Measurements from ENCODE around the gene CHST11. TPM values are rescaled to one million over a fixed set of nuclear protein-coding genes. Genes with fewer than 3 reads are reported as not detected.

The CHST11 gene
- total and polyA plus RNA-seq, 4 donors: 0.57 to 11.1 (median 3.7) TPM

- WGBS: 84% methylated on average over 8 of the region's 8 CpGs
- Histone ChIP-seq H3K4me3 (ENCODE audit: low read depth in 1 of 3, low read length in 3 of 3) (no peak overlapping the region), H3K27ac (ENCODE audit: low read depth in 1 of 2, low read length in 2 of 2) (no peak overlapping the region), H3K9ac (ENCODE audit: low read depth in 1 of 2, low read length in 2 of 2) (no peak overlapping the region), H3K27me3 (ENCODE audit: control insufficient read depth in 4 of 4, insufficient read depth in 4 of 4, low read length in 3 of 4) (no peaks in the 10 kb centered on the region), H3K36me3 (ENCODE audit: control insufficient read depth in 4 of 4, insufficient read depth in 3 of 4, low read depth in 1 of 4, low read length in 3 of 4) (no peaks in the 10 kb centered on the region), H3K9me3 (ENCODE audit: control insufficient read depth in 4 of 4, low read length in 3 of 4) (no peaks in the 10 kb centered on the region), H3K4me1 (ENCODE audit: control insufficient read depth in 4 of 4, insufficient read depth in 4 of 4, low read length in 3 of 4) (peaks cover 0 to 15% (median 6%) of the 10 kb centered on the region in 4 donors)
- DNase-seq (ENCODE audit: low spot score): no peak
- TF ChIP-seq JUND (IDR thresholded peaks at IDR 0.05): no peak
- TF ChIP-seq RAD21 (IDR thresholded peaks at IDR 0.05): no peak
- peak; percentile 1 for TF ChIP-seq FOXA2 (IDR thresholded peaks at IDR 0.05)
- no peak for TF ChIP-seq SP1 (IDR thresholded peaks at IDR 0.05)
These were observed 215.3 kb downstream of the CHST11 start for GRCh38 chr12:104672096-104672445.

- H3K36me3 ChIP-seq (ENCODE audit: control insufficient read depth in 4 of 4, insufficient read depth in 3 of 4, low read depth in 1 of 4, low read length in 3 of 4): no peaks in the 10 kb centered on the region
- 92% methylated on average over 10 of the region's 10 CpGs for WGBS
- no peaks in the 10 kb centered on the region for H3K27me3 ChIP-seq (ENCODE audit: control insufficient read depth in 4 of 4, insufficient read depth in 4 of 4, low read length in 3 of 4)
- peaks cover 0 to 15% (median 6%) of the 10 kb centered on the region in 4 donors for H3K4me1 ChIP-seq (ENCODE audit: control insufficient read depth in 4 of 4, insufficient read depth in 4 of 4, low read length in 3 of 4)
- no peak overlapping the region for H3K4me3 ChIP-seq (ENCODE audit: low read depth in 1 of 3, low read length in 3 of 3)
- no peak for TF ChIP-seq JUND (IDR thresholded peaks at IDR 0.05)
- TF ChIP-seq CTCF (IDR thresholded peaks at IDR 0.05; ENCODE audit: low read depth, low read length, missing input control): no peak
- TF ChIP-seq RAD21 (IDR thresholded peaks at IDR 0.05): no peak
- TF ChIP-seq HNF4G (IDR thresholded peaks at IDR 0.05): no peak
- H3K9me3 ChIP-seq (ENCODE audit: control insufficient read depth in 4 of 4, low read length in 3 of 4): no peaks in the 10 kb centered on the region
- no peak overlapping the region for H3K9ac ChIP-seq (ENCODE audit: low read depth in 1 of 2, low read length in 2 of 2)
- no peak overlapping the region for H3K27ac ChIP-seq (ENCODE audit: low read depth in 1 of 2, low read length in 2 of 2)
- DNase-seq (ENCODE audit: low spot score): no peak
These were observed 215.9 kb downstream of the CHST11 start for GRCh38 chr12:104672501-104673265.

GRCh38 chr12:104673294-104673693 is 216.5 kb downstream of the CHST11 start:
- Histone ChIP-seq H3K9ac (ENCODE audit: low read depth in 1 of 2, low read length in 2 of 2) (no peak overlapping the region), H3K36me3 (ENCODE audit: control insufficient read depth in 4 of 4, insufficient read depth in 3 of 4, low read depth in 1 of 4, low read length in 3 of 4) (no peaks in the 10 kb centered on the region), H3K4me1 (ENCODE audit: control insufficient read depth in 4 of 4, insufficient read depth in 4 of 4, low read length in 3 of 4) (peaks cover 0 to 15% (median 6%) of the 10 kb centered on the region in 4 donors), H3K9me3 (ENCODE audit: control insufficient read depth in 4 of 4, low read length in 3 of 4) (no peaks in the 10 kb centered on the region), H3K4me3 (ENCODE audit: low read depth in 1 of 3, low read length in 3 of 3) (no peak overlapping the region), H3K27ac (ENCODE audit: low read depth in 1 of 2, low read length in 2 of 2) (no peak overlapping the region), H3K27me3 (ENCODE audit: control insufficient read depth in 4 of 4, insufficient read depth in 4 of 4, low read length in 3 of 4) (no peaks in the 10 kb centered on the region)
- TF ChIP-seq FOXA2 (IDR thresholded peaks at IDR 0.05): no peak
- TF ChIP-seq CTCF (IDR thresholded peaks at IDR 0.05; ENCODE audit: low read depth, low read length, missing input control): no peak
- no peak for TF ChIP-seq YY1 (IDR thresholded peaks at IDR 0.05)
- TF ChIP-seq GABPA (IDR thresholded peaks at IDR 0.05 in 1 of 2, conservative IDR thresholded peaks at IDR 0.05 in 1 of 2): no peak
- TF ChIP-seq SP1 (IDR thresholded peaks at IDR 0.05): no peak
- TF ChIP-seq ZBTB33 (IDR thresholded peaks at IDR 0.05): no peak
- no peak for TF ChIP-seq MAX (IDR thresholded peaks at IDR 0.05)
- no peak for TF ChIP-seq ATF3 (IDR thresholded peaks at IDR 0.05)
- TF ChIP-seq EGR1 (IDR thresholded peaks at IDR 0.05; ENCODE audit: low read depth in 2 of 2): no peak
- TF ChIP-seq JUND (IDR thresholded peaks at IDR 0.05): no peak
- no peak for TF ChIP-seq TAF1 (conservative IDR thresholded peaks at IDR 0.05)
- no peak for TF ChIP-seq RAD21 (IDR thresholded peaks at IDR 0.05)
- 89% methylated on average over 1 of the region's 1 CpG for WGBS
- no peak for DNase-seq (ENCODE audit: low spot score)

Data from liver (tissue), 9 donors.